Vagina (tissue), 2 donors: Measurements from ENCODE around the gene SHROOM4.

ENCODE experiments used
- POLR2A ChIP-seq, 2 donors: fragments of 450-650 bp; IDR thresholded peaks; one replicate each; pipeline ENCODE4 v1.6.1; 2017; ENCODE audit warnings: antibody characterized with exemption in 2 of 2, mild to moderate bottlenecking in 2 of 2, moderate library complexity in 2 of 2
- POLR2AphosphoS5 ChIP-seq, 2 donors: sonication (generic); formaldehyde crosslinking; IDR thresholded peaks; one replicate each; pipeline ENCODE4 v1.9.0; 2017; ENCODE audit warnings: antibody characterized with exemption in 2 of 2, mild to moderate bottlenecking in 2 of 2, low read depth in 1 of 2; ENCODE audit not compliant: insufficient read depth in 1 of 2
- TF ChIP-seq, protein P1 (sequence below), 3 experiments: fragments of 450-650 bp in 2 of 3; fragments of 200-600 bp in 1 of 3; sonication (generic) in 1 of 3; IDR thresholded peaks; one replicate each; pipeline ENCODE4 v1.5.1; 2017 to 2019; ENCODE audit warnings: antibody characterized with exemption in 3 of 3, mild to moderate bottlenecking in 2 of 3, moderate library complexity in 2 of 3

- TF ChIP-seq POLR2AphosphoS5 (IDR thresholded peaks at IDR 0.05; ENCODE audit: insufficient read depth in 1 of 2, low read depth in 1 of 2) = no peak
- TF ChIP-seq, protein P1, sequence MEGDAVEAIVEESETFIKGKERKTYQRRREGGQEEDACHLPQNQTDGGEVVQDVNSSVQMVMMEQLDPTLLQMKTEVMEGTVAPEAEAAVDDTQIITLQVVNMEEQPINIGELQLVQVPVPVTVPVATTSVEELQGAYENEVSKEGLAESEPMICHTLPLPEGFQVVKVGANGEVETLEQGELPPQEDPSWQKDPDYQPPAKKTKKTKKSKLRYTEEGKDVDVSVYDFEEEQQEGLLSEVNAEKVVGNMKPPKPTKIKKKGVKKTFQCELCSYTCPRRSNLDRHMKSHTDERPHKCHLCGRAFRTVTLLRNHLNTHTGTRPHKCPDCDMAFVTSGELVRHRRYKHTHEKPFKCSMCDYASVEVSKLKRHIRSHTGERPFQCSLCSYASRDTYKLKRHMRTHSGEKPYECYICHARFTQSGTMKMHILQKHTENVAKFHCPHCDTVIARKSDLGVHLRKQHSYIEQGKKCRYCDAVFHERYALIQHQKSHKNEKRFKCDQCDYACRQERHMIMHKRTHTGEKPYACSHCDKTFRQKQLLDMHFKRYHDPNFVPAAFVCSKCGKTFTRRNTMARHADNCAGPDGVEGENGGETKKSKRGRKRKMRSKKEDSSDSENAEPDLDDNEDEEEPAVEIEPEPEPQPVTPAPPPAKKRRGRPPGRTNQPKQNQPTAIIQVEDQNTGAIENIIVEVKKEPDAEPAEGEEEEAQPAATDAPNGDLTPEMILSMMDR (IDR thresholded peaks at IDR 0.05) = no peak
- TF ChIP-seq POLR2A (IDR thresholded peaks at IDR 0.05) = no peak
Measured at GRCh38 chrX:50751091-50751490, 62.9 kb downstream of the SHROOM4 start.
